HG02623 (cell line): ENCODE results near the gene SSH3.
"Not testable (repeated sequence)": the region's sequence is repeated elsewhere in the genome, so short reads cannot be mapped to it uniquely, and the experiment has no call there.

Experiments
- ATAC-seq: cut with Tn5 transposase; IDR thresholded peaks from one replicate; pipeline ENCODE4 v1.9.1; 2021; ENCODE audit warnings: moderate library complexity; ENCODE audit not compliant: unreplicated experiment

The SSH3 gene

DNA sequence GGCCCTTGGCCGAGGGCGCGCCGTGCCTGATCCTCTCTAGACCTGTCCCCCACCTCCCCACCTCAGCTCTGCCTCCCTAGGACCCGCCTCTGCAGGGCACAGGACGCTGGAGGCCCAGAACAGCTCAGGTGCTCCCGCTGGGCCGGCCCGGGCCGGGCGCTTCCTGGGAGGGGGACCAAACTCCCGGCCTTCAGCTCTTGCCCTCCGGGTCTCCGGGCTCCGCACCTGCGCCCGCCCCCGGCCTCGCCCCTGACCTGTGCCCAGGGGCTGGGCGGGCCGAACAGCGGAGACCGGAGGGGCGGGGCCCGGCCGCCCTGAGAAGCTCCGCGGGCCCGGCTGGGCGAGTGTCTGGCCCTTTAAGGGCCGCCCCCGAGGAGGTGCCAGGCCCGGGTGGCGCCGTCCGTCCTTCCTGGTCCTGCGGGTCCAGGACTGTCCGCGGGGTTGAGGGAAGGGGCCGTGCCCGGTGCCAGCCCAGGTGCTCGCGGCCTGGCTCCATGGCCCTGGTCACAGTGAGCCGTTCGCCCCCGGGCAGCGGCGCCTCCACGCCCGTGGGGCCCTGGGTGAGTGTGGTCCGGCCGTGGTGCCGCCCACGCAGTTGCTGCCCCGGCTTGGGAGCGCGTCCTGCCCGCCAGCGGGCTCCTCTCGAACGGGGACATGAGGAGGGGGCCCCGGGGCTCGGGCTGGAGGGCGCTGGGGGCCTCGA is at the start of gene SSH3:
SSH3 (plus strand) TSS at position 399 of the 703 bp plus-strand sequence; CDS start at position 495, 96 bp downstream.
- peak; percentile 49 for ATAC-seq

- ATAC-seq = no peak
These were observed 49.3 kb upstream of the SSH3 start for GRCh38 chr11:67253872-67254624.

DNA sequence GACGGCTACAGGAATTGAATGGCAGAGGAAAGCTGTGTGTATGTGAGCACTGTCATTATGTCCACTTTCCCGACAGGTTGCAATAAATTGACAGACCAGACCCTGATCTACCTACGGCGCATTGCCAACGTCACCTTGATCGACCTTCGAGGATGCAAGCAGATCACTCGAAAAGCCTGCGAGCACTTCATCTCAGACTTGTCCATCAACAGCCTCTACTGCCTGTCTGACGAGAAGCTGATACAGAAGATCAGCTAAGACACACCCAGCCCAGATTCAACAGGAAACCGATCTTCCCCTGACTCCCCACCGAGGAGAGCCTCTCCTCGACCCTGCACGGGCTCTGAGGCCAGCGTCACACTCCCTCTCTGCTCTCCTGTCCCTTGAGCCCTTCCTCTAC is 48.5 kb upstream of the SSH3 start:
- ATAC-seq = no peak

GRCh38 chr11:67255353-67255752 is 48.0 kb upstream of the SSH3 start:
- no peak for ATAC-seq

GRCh38 chr11:67255864-67256263 is 47.5 kb upstream of the SSH3 start:
- no peak for ATAC-seq

DNA sequence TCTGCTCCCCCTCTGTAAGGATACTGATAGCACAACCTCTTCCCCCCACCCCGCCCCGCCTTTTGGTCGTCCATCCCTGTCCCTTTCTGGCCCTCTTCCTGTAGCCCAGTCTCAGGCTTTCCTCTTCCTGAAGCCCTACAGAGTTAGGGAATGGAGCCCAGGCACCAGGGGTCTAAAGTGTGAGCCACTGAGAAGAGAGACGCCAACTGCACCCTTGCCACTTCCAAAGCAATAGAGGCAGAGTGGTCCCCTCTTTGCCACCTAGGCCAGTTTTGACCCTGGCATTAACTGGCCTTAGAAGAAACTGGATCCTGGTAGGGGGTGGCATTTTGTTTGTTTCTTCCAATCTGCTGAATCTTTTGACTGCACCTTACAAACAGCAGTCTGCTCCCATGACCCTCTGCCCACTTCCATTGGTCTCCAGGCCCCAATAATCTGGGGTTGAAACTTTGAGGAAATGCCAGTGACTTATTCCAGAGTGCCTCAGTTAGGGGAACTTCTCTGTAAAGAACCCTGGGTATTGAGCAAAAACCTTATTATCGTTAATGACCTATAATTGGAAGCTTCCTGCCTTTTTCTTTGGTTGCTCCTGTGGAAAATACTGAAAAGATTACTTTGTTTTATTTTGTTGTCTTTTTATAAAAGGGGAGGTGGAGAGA is 46.7 kb upstream of the SSH3 start:
- ATAC-seq = no peak

GRCh38 chr11:67260406-67260805 is 42.9 kb upstream of the SSH3 start:
- no peak for ATAC-seq

GRCh38 chr11:67260885-67261639 is 42.3 kb upstream of the SSH3 start:
- ATAC-seq = not testable (repeated sequence)

DNA sequence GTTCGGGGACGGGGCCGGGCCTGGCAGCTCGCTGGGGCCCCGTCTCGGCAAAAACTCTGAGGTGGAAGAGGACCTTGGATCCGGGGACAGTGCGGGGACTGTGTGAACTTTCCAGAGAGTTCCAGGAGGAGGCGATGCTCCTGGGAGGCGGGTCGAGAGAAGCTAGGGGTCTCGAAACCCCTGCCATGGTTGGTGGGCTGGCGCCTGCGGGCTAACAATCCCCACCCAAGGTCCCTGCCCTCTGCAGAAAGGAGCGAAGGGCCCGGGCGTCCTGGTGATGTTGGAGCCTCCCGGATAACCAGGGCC is 41.7 kb upstream of the SSH3 start:
- ATAC-seq = no peak

DNA sequence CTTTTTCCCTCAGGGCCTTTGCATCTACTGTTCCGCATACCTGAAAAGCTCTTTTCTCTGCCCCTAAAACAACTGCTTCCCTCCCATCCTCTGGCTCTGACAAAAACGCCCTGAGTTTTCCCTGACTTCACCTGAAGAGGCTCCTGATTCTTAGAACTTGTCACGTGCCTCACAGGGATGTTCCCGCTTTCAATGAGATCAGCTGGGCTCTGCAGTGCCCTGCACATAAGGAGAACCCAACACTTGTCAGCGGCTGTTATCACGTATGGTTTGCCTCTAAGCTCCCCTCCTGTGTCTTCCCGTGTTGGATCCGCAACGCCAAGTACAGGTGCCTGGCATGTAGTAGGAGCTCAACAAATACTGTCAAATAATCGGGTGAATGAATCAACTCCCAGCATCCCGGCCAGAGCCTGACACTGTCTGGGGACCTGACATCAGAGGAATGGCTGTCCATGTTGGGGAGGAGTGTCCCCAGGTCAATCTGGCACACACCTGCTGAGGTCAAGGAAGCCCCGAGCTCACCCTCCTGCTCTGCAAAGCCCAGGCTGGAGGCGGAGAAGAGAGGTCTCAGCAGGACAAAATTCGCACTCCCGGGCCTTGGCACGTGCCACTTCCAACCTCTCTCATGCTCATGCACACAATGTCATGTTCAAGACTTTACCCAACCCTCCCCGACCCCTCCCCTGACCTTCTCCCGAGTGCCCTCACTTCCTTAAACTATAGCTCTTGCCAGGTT is 41.2 kb upstream of the SSH3 start:
- no peak for ATAC-seq

DNA sequence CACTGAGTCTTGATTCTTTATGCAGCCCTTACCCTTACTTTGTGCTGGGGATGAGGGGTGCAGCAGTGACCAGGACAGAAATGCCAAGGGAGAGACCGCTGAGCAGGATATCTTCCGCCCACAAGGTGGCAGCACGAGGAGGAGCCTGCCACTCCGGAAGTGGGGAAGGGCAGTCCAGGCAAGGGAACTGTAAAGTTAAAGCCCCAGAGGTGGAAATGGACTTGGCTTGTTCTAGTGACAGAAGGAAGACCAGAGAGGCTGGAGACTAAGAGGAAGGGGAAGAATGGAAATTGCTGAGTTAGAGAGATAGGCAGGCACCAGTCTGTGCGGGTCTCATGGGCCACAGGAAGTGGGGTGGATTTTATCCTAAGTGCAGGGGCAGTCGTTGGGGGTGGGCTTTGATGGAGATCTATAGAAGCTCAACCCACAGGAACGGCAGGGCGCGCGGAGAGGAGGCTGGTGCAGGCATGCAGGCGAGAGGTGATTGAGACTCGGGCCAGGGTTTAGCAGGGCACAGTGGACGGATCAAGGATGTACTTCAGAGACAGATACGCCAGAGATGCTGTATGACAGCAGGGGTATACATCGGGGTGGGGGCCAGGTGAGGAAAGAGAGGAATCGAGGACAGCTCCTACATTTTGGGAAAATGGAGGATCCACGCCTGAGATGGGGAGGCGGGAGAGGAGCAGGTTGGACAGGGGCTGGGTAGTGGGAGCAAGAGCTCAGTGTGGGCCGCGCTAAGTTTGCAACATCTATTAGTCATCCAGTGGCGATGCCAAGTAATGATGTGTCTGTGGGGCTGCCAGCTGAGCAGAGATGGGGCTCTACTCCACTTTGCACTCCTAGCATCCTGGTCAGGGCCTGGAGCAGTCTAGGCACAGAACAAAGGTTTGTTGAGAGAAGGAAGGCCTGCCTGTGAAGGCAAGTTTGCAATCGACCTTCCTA is 40.3 kb upstream of the SSH3 start:
- ATAC-seq = no peak

DNA sequence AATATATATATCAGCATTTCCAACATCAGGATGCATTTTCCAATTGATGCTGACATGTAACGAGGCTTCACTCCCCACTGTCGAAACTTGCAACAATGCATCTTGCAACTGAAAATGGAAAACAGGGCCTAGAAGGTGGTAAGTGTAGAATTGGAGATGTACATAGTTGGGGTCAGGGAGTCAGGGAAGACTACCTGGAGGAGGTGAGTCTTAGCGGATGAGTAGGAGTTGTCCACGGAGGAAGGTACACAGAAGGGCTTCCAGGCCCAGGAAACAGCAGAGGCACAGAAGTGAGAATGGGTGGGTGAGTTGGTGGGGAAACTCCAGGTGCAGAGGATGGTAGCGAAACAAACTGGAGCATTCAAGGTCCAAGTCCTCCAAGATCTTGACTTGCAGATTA is 39.1 kb upstream of the SSH3 start:
- ATAC-seq = no peak

GRCh38 chr11:67264877-67265632 is 38.3 kb upstream of the SSH3 start:
- no peak for ATAC-seq

GRCh38 chr11:67265633-67266448 is 37.5 kb upstream of the SSH3 start:
- peak; percentile 44 for ATAC-seq

- ATAC-seq = peak; percentile 17
These were observed 36.7 kb upstream of the SSH3 start, which contains the start of gene GRK2 for GRCh38 chr11:67266449-67267187. Gene GRK2 (plus strand): TSS chr11:67266473. CDS start chr11:67266700, 227 bp downstream.

GRCh38 chr11:67267188-67268080 is 35.9 kb upstream of the SSH3 start:
- ATAC-seq = no peak
